ENCODE measurements around the gene ATP8A1.
"Not testable (repeated sequence)": the region's sequence is repeated elsewhere in the genome, so short reads cannot be mapped to it uniquely, and the experiment has no call there.

Gene ATP8A1

DNA sequence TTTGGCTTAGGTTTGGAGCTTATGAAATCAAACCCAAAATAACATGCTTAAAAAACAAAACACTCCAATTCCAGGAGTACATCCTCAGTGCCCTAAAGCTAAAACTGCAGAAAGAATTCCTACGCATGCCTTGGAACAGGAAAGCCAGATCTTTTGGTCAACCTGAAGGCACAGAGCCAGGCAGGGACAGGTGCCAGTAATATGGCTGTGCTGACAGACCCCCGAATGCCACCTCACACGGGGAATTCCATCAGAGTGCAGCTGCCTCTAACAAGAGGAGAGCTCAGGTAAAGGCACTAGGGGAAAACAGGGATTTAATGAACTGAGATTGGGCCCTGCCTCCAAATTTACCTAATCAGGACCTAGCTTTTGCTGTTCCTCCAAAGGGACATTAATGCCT is 182.5 kb downstream of the ATP8A1 start:
- DNase-seq (ENCODE audit: low spot score) (no peak), FAIRE-seq (no peak)

DNA sequence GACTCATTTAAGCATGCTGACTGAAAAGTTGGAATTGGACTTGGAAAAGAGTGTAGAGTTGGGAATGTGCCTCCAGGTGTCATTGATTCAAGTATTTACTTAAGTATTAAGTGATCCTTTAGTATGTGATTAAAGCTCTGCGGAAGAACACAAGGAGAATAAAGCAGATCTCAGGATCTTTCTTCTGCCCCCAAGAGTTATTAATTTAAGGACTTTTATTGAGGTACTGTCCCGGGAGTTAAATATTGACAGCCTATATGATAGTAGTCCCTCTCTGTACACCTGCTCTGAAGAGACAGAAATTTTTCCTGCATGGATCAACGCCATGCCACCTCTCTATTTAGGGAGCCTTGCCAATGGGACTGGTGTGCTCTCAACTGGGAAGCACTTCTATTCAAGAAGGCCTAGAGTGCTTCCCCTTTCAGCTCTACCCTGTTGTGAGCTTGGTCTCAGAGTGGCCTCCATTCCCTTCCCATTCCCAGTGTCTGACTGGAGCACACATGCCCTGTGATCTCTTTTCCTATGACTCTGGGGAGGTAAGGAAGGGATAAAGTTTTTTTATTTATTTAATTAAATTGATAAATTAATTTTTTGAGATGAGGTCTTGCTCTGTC is 183.7 kb downstream of the ATP8A1 start:
- no peak for FAIRE-seq
- no peak for DNase-seq (ENCODE audit: low spot score)

DNA sequence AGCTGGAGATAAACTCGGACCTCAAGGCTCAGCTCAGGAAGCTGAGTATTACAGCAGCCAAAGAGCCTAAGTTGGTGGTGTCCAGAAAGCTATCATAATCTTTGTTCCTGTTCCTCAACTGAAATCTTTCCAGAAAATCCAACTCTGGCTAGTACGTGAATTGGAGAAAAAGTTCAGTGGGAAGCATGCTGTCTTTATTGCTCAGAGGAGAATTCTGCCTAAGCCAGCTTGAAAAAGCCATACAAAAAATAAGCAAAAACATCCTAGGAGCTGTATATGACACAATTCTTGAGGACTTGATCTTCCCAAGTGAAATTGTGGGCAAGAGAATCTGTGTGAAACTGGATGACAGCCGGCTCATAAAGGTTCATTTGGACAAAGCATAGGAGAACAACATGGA is 185.0 kb downstream of the ATP8A1 start:
- no peak for FAIRE-seq

GRCh38 chr4:42470023-42470422 is 186.9 kb downstream of the ATP8A1 start:
- DNase-seq (ENCODE audit: low spot score) (no peak), FAIRE-seq (no peak)

More for the DNA sequence above, 185.0 kb downstream of the ATP8A1 start:
- no peak for DNase-seq (ENCODE audit: low spot score)

DNA sequence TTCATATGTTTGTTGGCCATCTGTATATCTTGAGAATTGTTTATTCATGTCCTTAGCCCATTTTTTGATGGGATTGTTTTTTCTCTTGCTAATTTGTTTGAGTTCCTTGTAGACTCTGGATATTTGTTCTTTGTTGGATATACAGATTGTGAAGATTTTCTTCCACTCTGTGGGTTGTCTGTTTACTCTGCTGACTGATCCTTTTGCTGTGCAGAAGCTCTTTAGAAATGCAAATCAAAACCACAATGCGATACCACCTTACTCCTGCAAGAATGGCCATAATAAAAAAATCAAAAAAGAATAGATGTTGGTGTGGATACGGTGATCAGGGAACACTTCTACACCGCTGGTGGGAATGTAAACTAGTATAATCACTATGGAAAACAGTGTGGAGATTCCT is 189.1 kb downstream of the ATP8A1 start:
- not testable (repeated sequence) for FAIRE-seq; DNase-seq (ENCODE audit: low spot score)

GRCh38 chr4:42466273-42466844 is 190.5 kb downstream of the ATP8A1 start:
- no peak for FAIRE-seq
- DNase-seq (ENCODE audit: low spot score): no peak

DNA sequence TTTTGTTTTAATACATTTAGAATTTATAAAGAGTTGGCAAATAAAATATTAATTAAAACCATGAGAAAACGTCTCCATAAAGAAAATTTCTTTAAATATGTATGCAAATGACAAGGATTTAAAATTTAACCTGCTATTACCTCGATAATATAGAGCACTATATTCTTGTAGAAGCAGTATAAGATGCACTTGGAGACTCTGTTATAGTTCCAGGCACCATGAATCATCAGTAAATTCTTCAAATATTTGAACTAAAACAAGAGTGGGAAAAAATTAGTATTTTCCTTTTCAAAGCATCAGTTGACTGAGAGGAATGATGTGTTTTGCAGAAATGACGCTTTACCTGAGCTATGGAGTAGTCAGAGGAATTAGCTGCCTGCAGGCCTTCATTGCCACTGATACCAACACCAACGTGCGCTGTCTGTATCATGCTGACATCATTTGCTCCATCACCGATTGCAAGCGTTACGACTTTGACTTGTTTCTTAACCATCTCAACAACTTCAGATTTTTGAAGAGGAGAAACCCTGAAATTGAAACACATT is 192.3 kb downstream of the ATP8A1 start:
- DNase-seq (ENCODE audit: low spot score) (no peak), FAIRE-seq (no peak)

- DNase-seq (ENCODE audit: low spot score); FAIRE-seq: not testable (repeated sequence)
These were observed 195.7 kb downstream of the ATP8A1 start for GRCh38 chr4:42461216-42461615.

GRCh38 chr4:42460043-42460442 is 196.9 kb downstream of the ATP8A1 start:
- DNase-seq (ENCODE audit: low spot score) (no peak), FAIRE-seq (no peak)

GRCh38 chr4:42458657-42459056 is 198.2 kb downstream of the ATP8A1 start:
- no peak for DNase-seq (ENCODE audit: low spot score)
- no peak for FAIRE-seq

- no peak for FAIRE-seq
- no peak for DNase-seq (ENCODE audit: low spot score)
These were observed 202.0 kb downstream of the ATP8A1 start for GRCh38 chr4:42454755-42455420.

- no peak for FAIRE-seq
- no peak for DNase-seq (ENCODE audit: low spot score)
These were observed 203.3 kb downstream of the ATP8A1 start for GRCh38 chr4:42453612-42454011.

GRCh38 chr4:42452823-42453222 is 204.1 kb downstream of the ATP8A1 start:
- FAIRE-seq: no peak
- DNase-seq (ENCODE audit: low spot score): no peak

DNA sequence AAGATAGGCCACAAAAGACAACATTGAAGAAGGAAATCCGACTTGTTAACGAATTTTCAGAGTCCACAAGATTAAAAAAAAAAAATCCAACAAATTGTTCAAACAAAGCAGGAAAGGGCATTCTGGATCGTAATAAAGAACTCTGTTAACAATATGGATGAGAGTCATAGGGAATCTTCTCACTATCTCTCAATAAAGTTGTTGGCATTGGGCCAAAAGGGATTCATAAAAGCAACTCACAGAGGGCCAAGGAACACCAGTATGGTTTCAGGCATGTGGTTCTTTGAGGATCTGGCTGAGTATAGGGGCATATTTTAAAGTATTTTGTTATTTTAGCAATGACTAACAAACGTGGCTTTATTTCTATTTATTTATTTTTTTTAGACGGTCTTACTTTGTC is 210.1 kb downstream of the ATP8A1 start:
- no peak for DNase-seq (ENCODE audit: low spot score)
- FAIRE-seq: no peak

GRCh38 chr4:42445038-42445437 is 211.9 kb downstream of the ATP8A1 start:
- no peak for DNase-seq (ENCODE audit: low spot score)
- no peak for FAIRE-seq

DNA sequence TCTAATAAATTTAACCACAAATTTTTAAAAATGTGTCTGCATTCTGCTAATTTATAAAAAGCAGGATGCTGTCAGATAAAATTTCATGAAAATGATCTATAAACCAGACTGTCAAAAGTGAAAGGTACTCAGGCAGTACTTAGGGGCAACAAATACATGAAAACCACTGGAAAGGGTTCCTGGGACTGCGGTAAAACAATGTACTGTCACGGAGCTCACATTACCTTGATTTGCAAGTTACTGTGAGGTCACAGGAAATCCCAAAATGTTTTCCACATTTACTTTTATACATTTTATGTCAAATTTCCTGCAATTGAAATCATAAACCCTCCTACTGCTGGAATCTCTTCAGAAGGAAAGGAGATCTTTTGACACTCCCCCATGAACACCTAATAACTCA is 214.3 kb downstream of the ATP8A1 start:
- DNase-seq (ENCODE audit: low spot score) (no peak), FAIRE-seq (no peak)

GRCh38 chr4:42440083-42440482 is 216.8 kb downstream of the ATP8A1 start:
- DNase-seq (ENCODE audit: low spot score) (no peak), FAIRE-seq (no peak)

GRCh38 chr4:42436928-42437565 is 219.9 kb downstream of the ATP8A1 start:
- FAIRE-seq (no peak), DNase-seq (ENCODE audit: low spot score) (no peak)

DNA sequence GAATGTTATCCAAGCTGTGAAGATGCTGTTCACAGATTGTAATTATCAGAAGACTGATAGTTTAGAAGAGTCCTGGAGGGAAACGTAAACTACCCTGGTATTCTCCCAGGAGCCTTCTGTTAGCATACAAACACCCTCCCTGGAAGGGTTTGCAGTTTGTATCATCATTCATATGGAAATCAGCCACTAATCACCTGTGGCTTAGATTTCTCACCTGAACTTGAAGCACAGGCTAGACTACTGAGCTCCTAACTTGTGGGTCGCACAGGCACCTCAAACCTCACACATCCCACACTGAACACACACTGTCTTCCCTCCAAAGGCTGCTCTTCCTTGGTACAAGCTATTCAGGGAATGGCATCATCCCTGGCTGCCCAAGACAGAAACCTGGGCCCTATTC is 228.9 kb downstream of the ATP8A1 start:
- DNase-seq (ENCODE audit: low spot score) (no peak), FAIRE-seq (no peak)

DNA sequence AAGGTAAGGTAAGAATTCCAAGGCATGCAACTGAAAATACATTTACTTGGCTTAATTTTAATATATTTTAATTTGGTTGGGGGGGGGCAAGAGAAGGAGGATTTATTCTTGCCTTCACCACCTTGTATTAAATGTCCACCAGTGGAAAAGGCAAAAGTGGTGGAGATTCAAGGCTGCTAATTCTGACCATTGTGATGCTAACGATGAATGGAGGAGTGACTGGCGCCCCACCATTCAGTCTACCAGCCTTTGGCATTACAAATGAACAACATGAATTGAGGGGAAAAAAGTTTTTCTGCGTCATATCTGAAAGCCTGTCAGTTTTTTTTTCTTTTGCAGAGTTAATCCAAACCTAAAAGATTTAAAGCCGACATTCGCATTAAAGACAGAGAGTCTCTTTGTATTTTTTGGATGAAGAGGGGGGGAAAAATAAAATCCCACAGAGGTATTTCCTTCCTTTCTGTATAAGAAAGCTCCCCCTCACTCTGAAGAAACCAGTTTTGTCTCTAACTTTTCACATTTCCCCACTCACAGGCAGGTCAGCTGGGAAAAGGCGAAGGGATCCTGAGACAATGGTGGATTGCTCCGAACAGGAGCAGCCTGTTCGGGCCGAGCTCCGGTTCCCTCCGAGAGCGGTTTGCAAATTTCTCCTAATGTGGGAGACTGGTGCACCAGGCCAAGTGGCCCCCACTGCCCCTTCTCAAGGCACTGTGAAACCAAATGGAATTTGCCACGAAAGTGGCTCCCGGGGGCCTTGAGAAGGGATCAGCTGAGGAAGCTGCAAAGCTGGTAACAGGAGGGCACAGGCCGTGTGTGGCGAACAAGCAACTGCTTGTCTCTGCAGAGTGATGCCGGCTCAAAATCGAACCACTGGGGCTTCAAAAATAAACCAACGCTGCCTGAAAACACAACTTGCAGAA is 231.5 kb downstream of the ATP8A1 start:
- FAIRE-seq: no peak
- DNase-seq (ENCODE audit: low spot score): no peak

- FAIRE-seq: no peak
- DNase-seq (ENCODE audit: low spot score): no peak
These were observed 236.8 kb downstream of the ATP8A1 start for GRCh38 chr4:42420140-42420539.

All from urothelium cell line (cell line).